ENCODE data around the gene SNAI3.

The SNAI3 gene

GRCh38 chr16:88733630-88734360, 47.5 kb upstream of the SNAI3 start:
- Histone ChIP-seq H3K4me3 (no peak overlapping the region), H3K27ac (no peak overlapping the region), H3K9me3 (no peaks in the 10 kb centered on the region), H3K36me3 (peaks cover 0 to 73% (median 73%) of the 10 kb centered on the region in 3 donors), H3K4me1 (peaks cover 0 to 11% (median 4%) of the 10 kb centered on the region in 4 donors), H3K27me3 (no peaks in the 10 kb centered on the region)
- no peak for TF ChIP-seq CTCF (IDR thresholded peaks at IDR 0.05)
- intact Hi-C loops (cut with DNase I; ENCODE audit: low total_unique reads) = loop anchor here (10.0 kb wide), 1 partner anchor 131 kb away; the partner anchor contains the start of gene PABPN1L
- DNase-seq = no peak

GRCh38 chr16:88732961-88733294, 46.6 kb upstream of the SNAI3 start:
- Histone ChIP-seq H3K4me1 (peaks cover 0 to 11% (median 4%) of the 10 kb centered on the region in 4 donors), H3K9me3 (no peaks in the 10 kb centered on the region), H3K4me3 (no peak overlapping the region), H3K36me3 (peaks cover 0 to 71% (median 71%) of the 10 kb centered on the region in 3 donors), H3K27me3 (no peaks in the 10 kb centered on the region), H3K27ac (no peak overlapping the region)
- intact Hi-C loops (cut with DNase I; ENCODE audit: low total_unique reads) = loop anchor here (10.0 kb wide), 1 partner anchor 132 kb away; the partner anchor contains the start of gene PABPN1L
- no peak for TF ChIP-seq CTCF (IDR thresholded peaks at IDR 0.05)
- no peak for DNase-seq

- no peak overlapping the region for H3K4me3 ChIP-seq
- intact Hi-C loops (cut with DNase I; ENCODE audit: low total_unique reads) = loop anchor here (10.0 kb wide), 1 partner anchor 132 kb away; the partner anchor contains the start of gene PABPN1L
- no peaks in the 10 kb centered on the region for H3K9me3 ChIP-seq
- H3K27ac ChIP-seq = no peak overlapping the region
- no peak for DNase-seq
- no peak for TF ChIP-seq CTCF (IDR thresholded peaks at IDR 0.05)
- H3K4me1 ChIP-seq = peaks cover 0 to 5% (median under 1%) of the 10 kb centered on the region in 4 donors
- H3K36me3 ChIP-seq = peaks cover 0 to 73% (median 71%) of the 10 kb centered on the region in 3 donors
- no peaks in the 10 kb centered on the region for H3K27me3 ChIP-seq
Measured at GRCh38 chr16:88732172-88732960, 46.1 kb upstream of the SNAI3 start.

- TF ChIP-seq CTCF (IDR thresholded peaks at IDR 0.05) = no peak
- no peaks in the 10 kb centered on the region for H3K9me3 ChIP-seq
- no peak overlapping the region for H3K27ac ChIP-seq
- peaks cover 0 to 77% (median 77%) of the 10 kb centered on the region in 3 donors for H3K36me3 ChIP-seq
- no peak overlapping the region for H3K4me3 ChIP-seq
- no peak for DNase-seq
- no peaks in the 10 kb centered on the region for H3K27me3 ChIP-seq
- H3K4me1 ChIP-seq = no peaks in the 10 kb centered on the region
- intact Hi-C loops (cut with DNase I; ENCODE audit: low total_unique reads) = loop anchor here (10.0 kb wide), 1 partner anchor 133 kb away; the partner anchor contains the start of gene PABPN1L
Measured at GRCh38 chr16:88731699-88732098, 45.4 kb upstream of the SNAI3 start.

- Histone ChIP-seq H3K27ac (no peak overlapping the region), H3K4me3 (no peak overlapping the region), H3K36me3 (peaks cover 7 to 79% (median 77%) of the 10 kb centered on the region in 3 donors), H3K27me3 (no peaks in the 10 kb centered on the region), H3K9me3 (no peaks in the 10 kb centered on the region), H3K4me1 (no peaks in the 10 kb centered on the region)
- intact Hi-C loops (cut with DNase I; ENCODE audit: low total_unique reads) = loop anchor here (10.0 kb wide), 1 partner anchor 134 kb away; the partner anchor contains the start of gene PABPN1L
- DNase-seq = no peak
- TF ChIP-seq CTCF (IDR thresholded peaks at IDR 0.05) = no peak
Measured at GRCh38 chr16:88730632-88731607, 44.6 kb upstream of the SNAI3 start.

Measured in tibial artery (tissue), 4 donors.